Adipose tissue (tissue), 3 donors: ENCODE results near the gene TAF11L11. TPM values are rescaled to one million over a fixed set of nuclear protein-coding genes. Genes with fewer than 3 reads are reported as not detected.
"Not testable (repeated sequence)": the region's sequence is repeated elsewhere in the genome, so short reads cannot be mapped to it uniquely, and the experiment has no call there.

Experiments used
- H3K27ac ChIP-seq: one replicate; pipeline ENCODE4 v1.5.1; 2013; ENCODE audit warnings: low read depth, low read length
- WGBS, 3 donors: extraction: QIAGEN DNeasy Blood & Tissue Kit; methylation state at CpG; one replicate each; pipeline ENCODE4 v1.1.7; 2013; 5-methylcytosine and 5-hydroxymethylcytosine counted together
- polyA plus RNA-seq, 3 donors: library from polyadenylated mRNA; stranded (reverse); fragments of 200-250 nt; gene quantifications; one replicate each; pipeline ENCODE4 v1.2.3, GENCODE V29; 2013
- donor health status: healthy with polysubstance abuse.
- donor health status: Bipolar disorder and iron deficiency.
- donor health status: healthy.

The TAF11L11 gene
- polyA plus RNA-seq: not detected

DNA sequence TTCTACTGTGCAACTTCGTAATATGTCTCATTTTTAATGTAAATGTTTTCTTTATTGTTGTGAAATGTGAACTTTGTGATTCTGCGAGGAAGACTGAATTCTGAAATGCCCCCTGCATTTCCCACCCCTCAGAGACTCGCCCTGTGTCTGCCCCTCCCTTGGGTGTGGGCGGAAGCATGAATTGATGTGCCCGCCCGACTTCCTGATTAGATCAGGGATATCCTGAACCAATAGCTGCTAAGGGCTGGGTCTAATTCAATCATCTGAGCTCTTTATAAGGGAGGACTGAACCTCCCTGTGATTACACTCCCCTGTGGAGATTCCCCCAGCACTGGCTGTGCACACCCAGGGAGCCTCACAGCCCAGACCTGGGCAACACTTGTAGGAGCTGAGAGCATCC is at the start of gene TAF11L11:
Gene TAF11L11, plus strand, starts transcription at position 304 of the 400 bp plus-strand sequence.
- H3K27ac ChIP-seq: not testable (repeated sequence)
- 61 to 69% (median 68%) methylated on average over 6 of the region's 6 CpGs for WGBS, 3 donors

DNA sequence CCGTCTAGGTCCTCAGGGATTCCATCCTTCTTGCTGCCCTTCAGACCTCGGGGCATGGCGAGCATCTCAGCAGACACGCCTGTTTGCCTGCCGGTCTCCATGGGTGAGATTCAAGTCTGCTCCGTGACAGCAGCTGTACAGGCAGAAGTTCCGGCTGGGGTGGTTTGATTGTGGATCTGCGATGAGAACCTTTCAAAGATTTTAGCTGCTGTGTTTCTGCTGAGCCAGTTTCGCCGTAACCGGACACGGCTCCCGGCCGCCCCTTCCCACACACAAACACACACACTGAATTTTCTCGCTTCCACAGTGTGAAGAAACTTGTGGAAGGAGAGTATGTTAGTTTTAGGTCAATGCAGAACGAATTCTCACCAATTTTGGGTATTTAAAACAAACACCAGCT is 18.3 kb upstream of the TAF11L11 start, which contains the start of gene TAF11L7:
Gene TAF11L7, minus strand, starts transcription at position 101 of the 400 bp plus-strand sequence.
- WGBS, 3 donors: no CpG with 5 or more reads among the region's 16 CpGs
- not testable (repeated sequence) for H3K27ac ChIP-seq

DNA sequence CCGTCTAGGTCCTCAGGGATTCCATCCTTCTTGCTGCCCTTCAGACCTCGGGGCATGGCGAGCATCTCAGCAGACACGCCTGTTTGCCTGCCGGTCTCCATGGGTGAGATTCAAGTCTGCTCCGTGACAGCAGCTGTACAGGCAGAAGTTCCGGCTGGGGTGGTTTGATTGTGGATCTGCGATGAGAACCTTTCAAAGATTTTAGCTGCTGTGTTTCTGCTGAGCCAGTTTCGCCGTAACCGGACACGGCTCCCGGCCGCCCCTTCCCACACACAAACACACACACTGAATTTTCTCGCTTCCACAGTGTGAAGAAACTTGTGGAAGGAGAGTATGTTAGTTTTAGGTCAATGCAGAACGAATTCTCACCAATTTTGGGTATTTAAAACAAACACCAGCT is 13.1 kb upstream of the TAF11L11 start, which contains the start of gene TAF11L8:
Gene TAF11L8, minus strand, starts transcription at position 101 of the 400 bp plus-strand sequence.
- not testable (repeated sequence) for H3K27ac ChIP-seq
- no CpG with 5 or more reads among the region's 16 CpGs for WGBS, 3 donors

DNA sequence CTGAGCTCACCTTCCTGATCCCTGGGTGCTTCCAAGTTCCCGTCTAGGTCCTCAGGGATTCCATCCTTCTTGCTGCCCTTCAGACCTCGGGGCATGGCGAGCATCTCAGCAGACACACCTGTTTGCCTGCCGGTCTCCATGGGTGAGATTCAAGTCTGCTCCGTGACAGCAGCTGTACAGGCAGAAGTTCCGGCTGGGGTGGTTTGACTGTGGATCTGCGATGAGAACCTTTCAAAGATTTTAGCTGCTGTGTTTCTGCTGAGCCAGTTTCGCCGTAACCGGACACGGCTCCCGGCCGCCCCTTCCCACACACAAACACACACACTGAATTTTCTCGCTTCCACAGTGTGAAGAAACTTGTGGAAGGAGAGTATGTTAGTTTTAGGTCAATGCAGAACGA is 9.7 kb upstream of the TAF11L11 start, which contains the start of gene TAF11L9:
Gene TAF11L9, minus strand, starts transcription at position 140 of the 400 bp plus-strand sequence.
- H3K27ac ChIP-seq: not testable (repeated sequence)
- WGBS, 3 donors: 89 to 98% (median 91%) methylated on average over 6 to 10 of the region's 15 CpGs

DNA sequence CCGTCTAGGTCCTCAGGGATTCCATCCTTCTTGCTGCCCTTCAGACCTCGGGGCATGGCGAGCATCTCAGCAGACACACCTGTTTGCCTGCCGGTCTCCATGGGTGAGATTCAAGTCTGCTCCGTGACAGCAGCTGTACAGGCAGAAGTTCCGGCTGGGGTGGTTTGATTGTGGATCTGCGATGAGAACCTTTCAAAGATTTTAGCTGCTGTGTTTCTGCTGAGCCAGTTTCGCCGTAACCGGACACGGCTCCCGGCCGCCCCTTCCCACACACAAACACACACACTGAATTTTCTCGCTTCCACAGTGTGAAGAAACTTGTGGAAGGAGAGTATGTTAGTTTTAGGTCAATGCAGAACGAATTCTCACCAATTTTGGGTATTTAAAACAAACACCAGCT is 6.3 kb upstream of the TAF11L11 start, which contains the start of gene TAF11L10:
Gene TAF11L10, minus strand, starts transcription at position 101 of the 400 bp plus-strand sequence.
- not testable (repeated sequence) for H3K27ac ChIP-seq
- no CpG with 5 or more reads among the region's 15 CpGs for WGBS, 3 donors

DNA sequence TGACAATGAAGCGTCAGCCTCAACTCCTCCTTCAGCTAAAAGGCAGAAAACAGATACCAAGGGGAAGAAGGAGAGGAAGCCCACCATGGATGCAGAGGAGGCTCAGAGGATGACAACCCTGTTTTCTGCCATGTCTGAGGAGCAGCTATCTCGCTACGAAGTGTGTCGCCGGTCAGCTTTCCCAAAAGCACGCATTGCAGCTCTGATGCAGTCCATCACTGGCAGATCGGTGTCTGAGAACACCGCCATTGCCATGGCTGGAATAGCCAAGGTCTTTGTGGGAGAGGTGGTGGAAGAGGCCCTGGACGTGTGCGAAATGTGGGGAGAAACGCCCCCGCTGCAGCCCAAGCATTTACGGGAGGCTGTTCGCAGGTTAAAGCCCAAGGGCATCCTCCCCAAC is 968 bp downstream of the TAF11L11 start:
- no peak overlapping the region for H3K27ac ChIP-seq
- WGBS, 3 donors: 90 to 95% (median 95%) methylated on average over 14 of the region's 14 CpGs

DNA sequence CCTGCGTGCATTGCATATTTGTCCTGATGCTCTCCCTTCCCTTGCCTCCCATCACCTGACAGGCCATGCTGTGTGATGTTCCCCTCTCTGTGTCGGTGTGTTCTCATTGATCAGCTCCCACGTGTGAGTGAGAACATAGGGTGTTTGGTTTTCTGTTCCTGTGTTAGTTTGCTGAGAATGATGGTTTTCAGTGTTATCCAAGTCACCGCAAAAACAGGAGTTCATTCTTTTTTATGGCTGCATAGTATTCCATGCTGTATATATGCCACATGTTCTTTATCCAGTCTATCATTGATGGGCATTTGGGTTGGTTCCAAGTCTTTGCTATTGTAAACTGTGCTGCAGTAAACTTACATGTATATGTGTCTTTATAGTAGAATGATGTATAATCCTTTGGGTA is 3.5 kb downstream of the TAF11L11 start:
- WGBS, 3 donors: 78 to 89% (median 78%) methylated on average over 4 of the region's 4 CpGs
- H3K27ac ChIP-seq: not testable (repeated sequence)

DNA sequence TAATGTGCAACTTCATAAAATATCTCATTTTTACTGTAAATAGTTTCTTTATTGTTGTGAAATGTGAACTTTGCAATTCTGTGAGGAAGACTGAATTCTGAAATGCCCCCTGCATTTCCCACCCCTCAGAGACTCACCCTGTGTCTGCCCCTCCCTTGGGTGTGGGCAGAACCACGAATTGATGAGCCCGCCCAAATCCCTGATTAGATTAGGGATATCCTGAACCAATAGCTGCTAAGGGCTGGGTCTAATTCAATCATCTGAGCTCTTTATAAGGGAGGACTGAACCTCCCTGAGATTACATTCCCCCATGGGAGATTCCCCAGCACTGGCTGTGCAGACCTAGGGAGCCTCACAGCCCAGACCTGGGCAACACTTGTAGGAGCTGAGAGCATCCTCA is 6.1 kb downstream of the TAF11L11 start, which contains the start of gene TAF11L12:
Gene TAF11L12, plus strand, starts transcription at position 301 of the 400 bp plus-strand sequence.
- 67 to 73% (median 68%) methylated on average over 2 of the region's 2 CpGs for WGBS, 3 donors
- not testable (repeated sequence) for H3K27ac ChIP-seq

DNA sequence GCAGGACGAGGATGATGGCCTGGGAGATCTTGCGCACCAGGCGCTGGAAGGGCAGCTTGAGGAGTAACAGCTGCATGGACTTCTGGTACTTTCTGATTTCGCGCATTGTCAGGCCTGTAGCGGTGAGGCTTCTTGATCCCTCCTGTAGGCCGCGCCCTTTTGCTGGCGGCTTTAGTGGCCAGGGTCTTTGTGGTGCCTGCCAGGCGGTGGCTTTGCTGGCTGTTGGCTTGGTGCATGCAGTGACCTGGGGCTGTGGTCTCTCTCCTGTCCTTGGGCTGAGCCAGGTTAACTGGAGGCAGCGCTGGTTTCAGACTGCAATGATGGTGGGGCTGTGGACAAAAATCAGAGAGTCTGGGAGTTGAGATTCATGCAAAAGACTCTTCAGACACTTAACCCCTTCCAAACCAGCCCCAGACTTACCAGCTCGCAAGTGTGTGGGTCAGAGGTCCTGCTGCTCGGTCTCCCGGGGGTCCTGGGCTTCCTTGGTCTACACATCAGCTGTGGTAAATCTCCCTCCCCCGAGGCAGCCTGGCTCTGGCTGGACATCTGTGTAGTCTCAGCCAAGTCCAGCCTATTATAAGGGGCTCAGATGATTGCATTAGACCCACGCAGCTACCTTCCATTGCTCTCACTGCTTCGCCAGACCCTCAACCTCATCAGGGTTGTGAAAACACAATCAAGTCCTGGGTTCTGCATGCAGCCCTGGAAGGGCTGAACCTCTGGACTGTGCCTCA is 11.1 kb downstream of the TAF11L11 start:
- WGBS, 3 donors: 87 to 94% (median 88%) methylated on average over 17 of the region's 17 CpGs
- H3K27ac ChIP-seq: no peak overlapping the region

DNA sequence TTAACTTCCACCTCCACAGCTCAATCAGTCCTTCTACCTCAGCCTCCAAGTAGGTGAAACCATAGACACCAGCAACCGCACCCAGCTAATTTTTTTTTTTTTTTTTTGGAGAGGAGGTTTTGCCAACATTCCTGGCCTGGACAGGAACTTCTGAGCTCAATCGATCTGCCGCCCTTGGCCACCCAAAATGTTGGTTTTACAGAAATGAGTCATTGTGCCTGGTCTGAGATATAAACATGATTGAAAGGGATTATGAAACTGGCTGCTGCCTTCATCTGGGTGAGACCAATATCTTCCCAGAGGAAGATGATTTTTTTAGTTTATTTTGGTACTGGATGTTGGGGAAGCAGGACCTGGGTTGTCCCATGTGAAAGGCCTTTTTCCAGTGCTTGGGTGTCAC is 15.4 kb downstream of the TAF11L11 start:
- 78 to 91% (median 80%) methylated on average over 3 of the region's 3 CpGs for WGBS, 3 donors
- no peak overlapping the region for H3K27ac ChIP-seq

DNA sequence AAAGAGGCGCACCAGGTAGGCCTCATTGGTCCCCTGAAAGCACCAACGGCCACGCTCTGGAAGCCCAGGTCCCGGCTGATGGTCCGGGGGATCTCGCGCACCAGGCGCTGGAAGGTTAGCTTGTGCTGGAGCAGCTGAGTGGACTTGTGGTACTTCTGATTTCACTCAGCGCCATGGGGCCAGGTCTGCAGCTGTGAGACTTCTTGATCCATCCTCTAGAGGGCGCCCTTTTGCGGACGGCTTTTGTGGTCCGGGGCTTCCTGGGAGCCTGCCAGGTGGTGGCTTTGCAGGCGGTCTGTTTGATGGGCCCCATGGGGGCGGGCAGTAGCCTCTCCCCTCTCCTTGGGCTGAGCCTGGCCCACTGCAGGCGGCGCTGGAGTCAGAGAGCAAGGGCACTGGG is 16.6 kb downstream of the TAF11L11 start:
- no peak overlapping the region for H3K27ac ChIP-seq
- 82 to 88% (median 85%) methylated on average over 17 of the region's 17 CpGs for WGBS, 3 donors

DNA sequence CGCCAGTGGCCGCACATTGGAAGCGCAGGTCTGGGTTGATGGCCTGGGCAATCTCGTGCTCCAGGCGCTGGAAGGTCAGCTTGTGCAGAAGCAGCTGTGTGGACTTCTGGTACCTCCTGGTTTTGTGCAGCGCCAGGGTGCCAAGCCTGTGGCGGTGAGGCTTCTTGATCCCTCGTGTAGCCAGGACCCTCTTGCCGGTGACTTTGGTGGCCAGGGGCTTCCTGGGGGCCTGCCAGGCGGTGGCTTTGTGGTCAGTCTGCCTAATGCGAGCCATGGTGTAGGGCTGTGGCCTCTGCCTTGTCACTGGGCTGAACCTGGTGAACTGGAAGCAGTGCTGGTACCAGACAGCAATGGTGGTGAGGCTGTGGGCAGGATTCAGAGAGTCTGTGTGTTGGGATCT is 21.7 kb downstream of the TAF11L11 start:
- no peak overlapping the region for H3K27ac ChIP-seq
- WGBS, 3 donors: 80 to 92% (median 87%) methylated on average over 11 of the region's 11 CpGs

DNA sequence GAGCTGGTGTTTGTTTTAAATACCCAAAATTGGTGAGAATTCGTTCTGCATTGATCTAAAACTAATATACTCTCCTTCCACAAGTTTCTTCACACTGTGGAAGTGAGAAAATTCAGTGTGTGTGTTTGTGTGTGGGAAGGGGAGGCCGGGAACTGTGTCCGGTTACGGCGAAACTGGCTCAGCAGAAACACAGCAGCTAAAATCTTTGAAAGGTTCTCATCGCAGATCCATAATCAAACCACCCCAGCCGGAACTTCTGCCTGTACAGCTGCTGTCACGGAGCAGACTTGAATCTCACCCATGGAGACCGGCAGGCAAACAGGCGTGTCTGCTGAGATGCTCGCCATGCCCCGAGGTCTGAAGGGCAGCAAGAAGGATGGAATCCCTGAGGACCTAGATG is 27.8 kb downstream of the TAF11L11 start, which contains the start of gene TAF11L13:
Gene TAF11L13, plus strand, starts transcription at position 301 of the 400 bp plus-strand sequence.
- not testable (repeated sequence) for H3K27ac ChIP-seq
- WGBS, 3 donors: 65 to 96% (median 83%) methylated on average over 5 to 8 of the region's 12 CpGs

DNA sequence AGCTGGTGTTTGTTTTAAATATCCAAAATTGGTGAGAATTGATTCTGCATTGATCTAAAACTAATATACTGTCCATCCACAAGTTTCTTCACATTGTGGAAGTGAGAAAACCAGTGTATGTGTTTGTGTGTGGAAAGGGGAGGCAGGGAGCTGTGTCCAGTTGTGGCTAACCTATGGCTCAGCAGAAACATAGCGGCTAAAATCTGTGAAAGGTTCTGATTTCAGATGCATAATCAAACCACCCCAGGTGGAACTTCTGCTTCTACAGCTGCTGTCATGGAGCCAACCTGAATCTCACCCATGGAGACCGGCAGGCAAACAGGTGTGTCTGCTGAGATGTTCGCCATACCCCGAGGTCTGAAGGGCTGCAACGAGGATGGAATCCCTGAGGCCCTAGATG is 30.2 kb downstream of the TAF11L11 start, which contains the start of gene TAF11L14:
Gene TAF11L14, plus strand, starts transcription at position 301 of the 400 bp plus-strand sequence.
- H3K27ac ChIP-seq: no peak within 1 kb of the TSS
- 80 to 92% (median 89%) methylated on average over 5 of the region's 5 CpGs for WGBS, 3 donors

DNA sequence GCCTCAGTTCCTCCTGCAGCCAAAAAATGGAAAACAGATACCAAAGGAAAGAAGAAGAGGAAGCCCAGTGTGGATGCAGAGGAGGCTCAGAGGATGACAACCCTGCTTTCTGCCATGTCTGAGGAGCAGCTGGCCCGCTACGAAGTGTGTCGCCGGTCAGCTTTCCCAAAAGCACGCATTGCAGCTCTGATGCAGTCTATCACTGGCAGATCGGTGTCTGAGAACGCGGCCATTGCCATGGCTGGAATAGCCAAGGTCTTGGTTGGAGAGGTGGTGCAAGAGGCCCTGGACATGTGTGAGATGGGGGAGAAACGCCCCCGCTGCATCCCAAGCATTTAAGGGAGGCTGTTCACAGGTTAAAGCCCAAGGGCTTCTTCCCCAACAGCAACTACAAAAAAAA is 45.2 kb downstream of the TAF11L11 start:
- H3K27ac ChIP-seq: not testable (repeated sequence)
- WGBS, 3 donors: 84 to 96% (median 94%) methylated on average over 10 of the region's 10 CpGs

DNA sequence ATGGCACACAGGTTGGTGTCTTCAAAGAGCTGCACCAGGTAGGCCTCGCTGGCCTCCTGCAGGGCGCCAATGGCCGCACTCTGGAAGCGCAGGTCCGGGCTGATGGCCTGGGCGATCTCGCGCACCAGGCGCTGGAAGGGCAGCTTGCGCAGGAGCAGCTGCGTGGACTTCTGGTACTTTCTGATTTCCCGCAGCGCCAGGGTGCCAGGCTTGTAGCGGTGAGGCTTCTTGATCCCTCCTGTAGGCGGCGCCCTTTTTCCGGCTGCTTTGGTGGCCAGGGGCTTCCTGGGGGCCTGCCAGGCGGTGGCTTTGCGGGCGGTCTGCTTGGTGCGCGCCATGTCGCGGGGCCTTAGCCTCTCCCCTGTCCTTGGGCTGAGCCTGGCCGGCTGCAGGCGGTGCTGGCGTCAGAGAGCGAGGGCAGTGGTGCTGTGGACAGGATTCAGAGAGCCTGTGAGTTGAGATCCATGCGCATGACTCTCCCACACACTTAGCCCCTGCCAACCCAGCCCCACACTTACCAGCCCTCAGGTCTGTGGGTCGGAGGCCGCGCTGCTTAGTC is 51.3 kb downstream of the TAF11L11 start:
- WGBS, 3 donors: 91 to 98% (median 97%) methylated on average over 21 to 32 of the region's 32 CpGs
- H3K27ac ChIP-seq: not testable (repeated sequence)
